Sigmoid colon (tissue), 7 donors: ENCODE data around the gene COPZ1. TPM values are rescaled to one million over a fixed set of nuclear protein-coding genes. Genes with fewer than 3 reads are reported as not detected.
A peak's percentile ranks its signal among the peaks of the same experiment; 100 is the strongest.

ENCODE experiments used
- DNase-seq: peaks from one replicate; pipeline ENCODE4 v3.0.0-alpha.2; 2019
- H3K27ac ChIP-seq, 4 donors: fragments of 200-600 bp; sonication (generic); one replicate each; pipeline ENCODE4 v1.5.1; 2016 to 2019; ENCODE audit warnings: mild to moderate bottlenecking in 1 of 4
- H3K27me3 ChIP-seq, 3 donors: fragments of 200-600 bp; sonication (generic); one replicate each; pipeline ENCODE4 v1.5.1; 2019; ENCODE audit warnings: mild to moderate bottlenecking in 1 of 3
- H3K36me3 ChIP-seq, 4 donors: fragments of 200-600 bp; sonication (generic); one replicate each; pipeline ENCODE4 v1.5.1; 2016 to 2019
- H3K4me1 ChIP-seq, 4 donors: fragments of 200-600 bp; sonication (generic); one replicate each; pipeline ENCODE4 v1.5.1; 2017 to 2019
- H3K4me3 ChIP-seq, 4 donors: fragments of 200-600 bp; sonication (generic); one replicate each; pipeline ENCODE4 v1.5.1; 2017 to 2019; ENCODE audit warnings: mild to moderate bottlenecking in 2 of 4, moderate library complexity in 1 of 4
- H3K9me3 ChIP-seq, 4 donors: fragments of 200-600 bp in 3 of 4; sonication (generic) in 3 of 4; one replicate each; pipeline versions ENCODE4 v1.5.1 to v1.6.1; 2013 to 2019
- CTCF ChIP-seq, 4 experiments: fragments of 450-650 bp in 3 of 4; fragments of 200-600 bp in 1 of 4; IDR thresholded peaks; one replicate each; pipeline ENCODE4 v1.5.1; 2016 to 2019; ENCODE audit warnings: antibody characterized with exemption in 4 of 4, mild to moderate bottlenecking in 3 of 4, moderate library complexity in 2 of 4
- EP300 ChIP-seq, 4 donors: sonication (generic); formaldehyde crosslinking; IDR thresholded peaks; one replicate each; pipeline ENCODE4 v1.6.1; 2017; ENCODE audit warnings: antibody characterized with exemption in 4 of 4
- POLR2A ChIP-seq, 2 donors: fragments of 450-650 bp; IDR thresholded peaks; one replicate each; pipeline ENCODE4 v1.6.1; 2016; ENCODE audit warnings: antibody characterized with exemption in 2 of 2, mild to moderate bottlenecking in 2 of 2, moderate library complexity in 2 of 2
- POLR2AphosphoS5 ChIP-seq, 4 donors: sonication (generic); formaldehyde crosslinking; IDR thresholded peaks; one replicate each; pipeline ENCODE4 v1.6.1; 2017; ENCODE audit warnings: antibody characterized with exemption in 4 of 4
- WGBS, 2 donors: extraction: QIAGEN DNeasy Blood & Tissue Kit; methylation state at CpG; one replicate each; pipeline ENCODE4 v1.1.7; 2013; 5-methylcytosine and 5-hydroxymethylcytosine counted together
- intact Hi-C: fragments of 100-400 bp; cut with DNase I; formaldehyde crosslinking; loops from one replicate; pipeline ENCODE4 v1.15.1; 2023
- polyA plus RNA-seq, 3 donors: library from polyadenylated mRNA; stranded (reverse); fragments of 200-250 nt; gene quantifications; one replicate each; pipeline ENCODE4 v1.2.3, GENCODE V29; 2013
- total RNA-seq, 4 donors: library from RNA; depleted of rRNA; stranded (reverse); fragments of >200 nt; gene quantifications; one replicate each; pipeline ENCODE4 v1.1.0, GENCODE V29; 2016
- donor health status: healthy with polysubstance abuse.
- donor health status: Bipolar disorder and iron deficiency.
- donor health status: healthy.

Gene COPZ1
- total and polyA plus RNA-seq, 7 donors = 39.6 to 155 (median 74.2) TPM

DNA sequence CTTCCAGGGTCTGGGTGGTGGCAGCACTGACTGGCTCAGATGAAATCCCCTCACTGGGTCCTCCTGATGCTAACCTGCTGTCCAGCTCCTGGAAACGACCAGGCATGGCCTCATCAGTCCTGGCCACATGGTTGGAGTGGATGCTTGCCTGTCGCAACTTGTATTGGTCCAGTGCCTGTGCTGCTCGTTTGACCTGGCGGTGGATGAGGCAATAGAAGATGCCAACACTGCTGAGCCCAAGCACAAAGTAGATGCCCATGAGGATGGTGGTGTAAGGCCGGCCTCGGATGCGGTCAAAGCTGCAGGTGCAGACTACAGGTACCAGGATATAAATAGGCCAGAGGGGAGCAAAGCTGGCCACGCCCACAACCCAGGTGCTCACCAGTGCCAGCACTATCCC, 38.1 kb downstream of the COPZ1 start:
- DNase-seq = no peak
- Histone ChIP-seq H3K36me3 (no peaks in the 10 kb centered on the region), H3K4me3 (no peak overlapping the region), H3K4me1 (peaks cover 0 to 28% (median 23%) of the 10 kb centered on the region in 4 donors), H3K27me3 (no peaks in the 10 kb centered on the region), H3K9me3 (no peaks in the 10 kb centered on the region), H3K27ac (no peak overlapping the region)
- TF ChIP-seq POLR2A (IDR thresholded peaks at IDR 0.05) (no peak), POLR2AphosphoS5 (IDR thresholded peaks at IDR 0.05) (no peak), EP300 (IDR thresholded peaks at IDR 0.05) (no peak), CTCF (IDR thresholded peaks at IDR 0.05) (no peak)
- intact Hi-C loops = loop anchor here (5.0 kb wide), 1 partner anchor 146 kb away; no protein-coding TSS in a partner anchor
- 65 to 85% methylated on average over 8 of the region's 8 CpGs for WGBS, 2 donors

DNA sequence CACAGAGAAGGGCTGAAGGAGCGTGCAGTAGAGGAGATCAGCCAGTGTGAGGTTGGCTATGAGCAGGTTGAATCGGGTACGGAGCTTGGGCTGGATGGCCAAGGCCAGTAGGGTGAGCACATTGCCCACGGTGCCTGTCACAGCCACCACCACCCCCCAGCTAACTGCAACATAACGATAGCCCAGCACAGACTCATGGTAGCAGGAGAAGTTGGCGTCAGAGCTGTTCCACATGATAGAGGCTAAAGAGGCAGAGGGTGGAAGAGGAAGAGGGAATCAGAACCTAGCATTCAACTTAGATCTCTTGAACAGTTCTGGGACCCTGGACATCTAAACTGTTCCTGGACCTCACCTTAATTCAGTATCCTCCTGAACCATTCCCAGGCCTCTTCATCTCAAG, 38.7 kb downstream of the COPZ1 start:
- no peaks in the 10 kb centered on the region for H3K36me3 ChIP-seq
- no peak overlapping the region for H3K4me3 ChIP-seq
- no peak for DNase-seq
- H3K27ac ChIP-seq = no peak overlapping the region
- peaks cover 0 to 28% (median 22%) of the 10 kb centered on the region in 4 donors for H3K4me1 ChIP-seq
- TF ChIP-seq POLR2A (IDR thresholded peaks at IDR 0.05) = no peak
- 80 to 83% methylated on average over 6 of the region's 6 CpGs for WGBS, 2 donors
- no peaks in the 10 kb centered on the region for H3K27me3 ChIP-seq
- intact Hi-C loops = loop anchor here (5.0 kb wide), 1 partner anchor 146 kb away; no protein-coding TSS in a partner anchor
- H3K9me3 ChIP-seq = no peaks in the 10 kb centered on the region

GRCh38 chr12:54364413-54364812, 39.5 kb downstream of the COPZ1 start, which contains the start of gene GPR84:
Gene GPR84, minus strand, starts transcription at chr12:54364486. Its CDS starts 635 bp downstream, at chr12:54363851.
- no peaks in the 10 kb centered on the region for H3K36me3 ChIP-seq
- H3K27me3 ChIP-seq = no peaks in the 10 kb centered on the region
- no peaks in the 10 kb centered on the region for H3K9me3 ChIP-seq
- H3K4me1 ChIP-seq = peaks cover 0 to 33% (median 28%) of the 10 kb centered on the region in 4 donors
- 43 to 71% methylated on average over 4 of the region's 4 CpGs for WGBS, 2 donors
- DNase-seq = no peak
- H3K4me3 ChIP-seq = no peak within 1 kb of the TSS
- intact Hi-C loops = loop anchor here (5.0 kb wide), 1 partner anchor 147 kb away; no protein-coding TSS in a partner anchor
- H3K27ac ChIP-seq = no peak within 1 kb of the TSS
- TF ChIP-seq EP300 (IDR thresholded peaks at IDR 0.05) (no peak), CTCF (IDR thresholded peaks at IDR 0.05) (no peak), POLR2A (IDR thresholded peaks at IDR 0.05) (no peak), POLR2AphosphoS5 (IDR thresholded peaks at IDR 0.05) (no peak)

GRCh38 chr12:54368025-54368708, 43.2 kb downstream of the COPZ1 start:
- Histone ChIP-seq H3K36me3 (no peaks in the 10 kb centered on the region), H3K27ac (peak overlapping the region in 3 of 4 donors; percentile 67 to 74 (median 67))
- TF ChIP-seq CTCF (IDR thresholded peaks at IDR 0.05) = no peak
- TF ChIP-seq POLR2A (IDR thresholded peaks at IDR 0.05) = no peak
- TF ChIP-seq POLR2AphosphoS5 (IDR thresholded peaks at IDR 0.05) = no peak
- TF ChIP-seq EP300 (IDR thresholded peaks at IDR 0.05) = no peak

More at GRCh38 chr12:54368025-54368708, 43.2 kb downstream of the COPZ1 start:
- Histone ChIP-seq H3K27me3 (no peaks in the 10 kb centered on the region), H3K9me3 (no peaks in the 10 kb centered on the region), H3K4me1 (peaks cover 0 to 39% (median 35%) of the 10 kb centered on the region in 4 donors), H3K4me3 (peak overlapping the region in 3 of 4 donors; percentile 42 to 52 (median 51))
- 25 to 27% methylated on average over 5 of the region's 5 CpGs for WGBS, 2 donors
- DNase-seq = no peak
- intact Hi-C loops = loop anchor here (2.0 kb wide), 1 partner anchor 73 kb away; no protein-coding TSS in a partner anchor
